MM.1S (cell line): ENCODE measurements around the gene USP24.

ENCODE experiments used
- DNase-seq: peaks from one replicate; pipeline ENCODE4 v3.0.0-alpha.2; 2015
- H2AFZ ChIP-seq: fragments of 300-600 bp; sonication (generic); 2 replicates; pipeline ENCODE4 v1.6.0; 2016; ENCODE audit warnings: antibody characterized with exemption, low read length
- H3F3A ChIP-seq: fragments of 300-600 bp; sonication (generic); 2 replicates; pipeline ENCODE4 v1.6.1; 2016; ENCODE audit warnings: mild to moderate bottlenecking, antibody characterized with exemption, low read length, moderate library complexity, mixed read lengths; ENCODE audit not compliant: insufficient read depth
- H3K27ac ChIP-seq: fragments of 300-600 bp; sonication (generic); 2 replicates; pipeline ENCODE4 v1.5.1; 2016; ENCODE audit warnings: mild to moderate bottlenecking, low read length
- H3K27me3 ChIP-seq: fragments of 300-600 bp; sonication (generic); replicated peaks from 2 replicates; pipeline ENCODE4 v1.6.0; 2016; ENCODE audit warnings: low read length; ENCODE audit not compliant: insufficient read depth
- H3K36me3 ChIP-seq: fragments of 300-600 bp; sonication (generic); replicated peaks from 2 replicates; pipeline ENCODE4 v1.6.1; 2016; ENCODE audit warnings: mild to moderate bottlenecking, low read length, mixed read lengths; ENCODE audit not compliant: insufficient read depth
- H3K4me1 ChIP-seq: fragments of 300-600 bp; sonication (generic); 2 replicates; pipeline ENCODE4 v1.6.1; 2016; ENCODE audit warnings: low read length, mixed read lengths
- H3K4me2 ChIP-seq: fragments of 300-600 bp; sonication (generic); 2 replicates; pipeline ENCODE4 v1.6.0; 2016; ENCODE audit warnings: low read depth, low read length
- H3K4me3 ChIP-seq: fragments of 300-600 bp; sonication (generic); 2 replicates; pipeline ENCODE4 v1.5.1; 2016; ENCODE audit warnings: low read length, mixed read lengths
- H3K79me2 ChIP-seq: fragments of 300-600 bp; sonication (generic); 2 replicates; pipeline ENCODE4 v1.6.1; 2016; ENCODE audit warnings: mixed run types, low read length, mixed read lengths
- H3K9ac ChIP-seq: fragments of 300-600 bp; sonication (generic); 2 replicates; pipeline ENCODE4 v1.6.1; 2016; ENCODE audit warnings: low read length, mixed read lengths
- H3K9me2 ChIP-seq: fragments of 300-600 bp; sonication (generic); replicated peaks from 2 replicates; pipeline ENCODE4 v1.6.1; 2016; ENCODE audit warnings: mild to moderate bottlenecking, low read length, mixed read lengths; ENCODE audit not compliant: insufficient read depth
- H3K9me3 ChIP-seq: fragments of 300-600 bp; sonication (generic); replicated peaks from 2 replicates; pipeline ENCODE4 v1.6.1; 2016; ENCODE audit warnings: mild to moderate bottlenecking, low read length, mixed read lengths; ENCODE audit not compliant: insufficient read depth
- H4K20me1 ChIP-seq: fragments of 300-600 bp; sonication (generic); 2 replicates; pipeline ENCODE4 v1.6.1; 2016; ENCODE audit warnings: mild to moderate bottlenecking, low read length, moderate library complexity, mixed read lengths; ENCODE audit not compliant: insufficient read depth
- EZH2 ChIP-seq: fragments of 300-600 bp; sonication (generic); optimal IDR thresholded peaks from 2 replicates; pipeline ENCODE3; 2017; ENCODE audit warnings: low read depth, mild to moderate bottlenecking, antibody characterized with exemption, low read length, mixed read lengths
- EZH2phosphoT487 ChIP-seq: fragments of 300-600 bp; sonication (generic); IDR thresholded peaks from 2 replicates; pipeline ENCODE4 v1.6.1; 2018; ENCODE audit warnings: antibody characterized with exemption, low read length
- TF ChIP-seq, protein P1 (sequence below): fragments of 300-600 bp; sonication (generic); IDR thresholded peaks from 2 replicates; pipeline ENCODE4 v1.5.1; 2016; ENCODE audit warnings: antibody characterized with exemption, low read length, mixed read lengths

The USP24 gene

DNA sequence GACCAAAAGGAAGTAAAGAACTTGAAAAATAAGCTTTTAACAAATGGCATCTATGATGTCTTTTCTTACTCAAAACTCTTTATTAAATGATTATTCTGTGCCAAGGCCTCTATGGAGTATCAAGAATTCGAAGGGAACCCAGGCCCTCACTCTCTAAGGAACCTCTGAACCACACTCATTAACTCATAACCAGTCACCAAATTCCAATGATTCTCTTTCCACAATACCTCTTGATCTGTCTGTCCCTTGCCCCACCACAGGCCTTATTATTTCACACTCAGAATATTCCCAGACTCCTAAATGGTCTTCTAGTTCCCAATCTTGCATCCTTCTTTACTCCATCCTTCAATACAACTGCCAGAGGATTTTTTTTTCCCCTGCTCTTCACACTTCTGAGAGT lies 138.8 kb downstream of the USP24 start:
- Histone ChIP-seq H3K9me3 (no peaks in the 10 kb centered on the region), H4K20me1 (no peaks in the 10 kb centered on the region), H3K4me3 (no peak overlapping the region), H3F3A (no peaks in the 10 kb centered on the region), H3K27me3 (no peaks in the 10 kb centered on the region), H3K9ac (no peak overlapping the region), H3K4me2 (no peak overlapping the region), H3K4me1 (no peaks in the 10 kb centered on the region), H2AFZ (no peak overlapping the region), H3K27ac (no peak overlapping the region), H3K79me2 (no peaks in the 10 kb centered on the region), H3K36me3 (no peaks in the 10 kb centered on the region), H3K9me2 (no peaks in the 10 kb centered on the region)
- no peak for DNase-seq
- TF ChIP-seq EZH2, result no peak

DNA sequence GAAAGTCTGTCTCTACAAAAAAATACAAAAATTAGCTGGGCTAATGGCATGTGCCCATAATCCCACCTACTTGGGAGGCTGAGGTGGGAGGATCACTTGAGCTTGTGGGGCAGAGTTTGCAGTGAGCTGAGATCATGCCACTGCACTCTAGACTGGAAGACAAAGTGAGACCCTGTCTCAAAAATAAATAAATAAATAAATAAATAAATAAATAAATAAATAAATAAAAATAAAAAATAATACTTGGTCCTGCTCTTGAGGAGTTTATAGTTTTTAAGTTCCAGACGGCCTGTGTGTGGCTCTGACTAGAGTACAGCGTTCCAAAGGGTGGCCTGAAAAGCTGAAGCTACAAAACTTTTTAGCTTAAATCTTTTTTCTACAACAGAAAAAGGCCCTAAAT lies 140.7 kb downstream of the USP24 start:
- no peak overlapping the region for H3K27ac ChIP-seq
- H3K4me1 ChIP-seq, result no peaks in the 10 kb centered on the region
- H3K9me3 ChIP-seq, result no peaks in the 10 kb centered on the region
- no peaks in the 10 kb centered on the region for H3K36me3 ChIP-seq
- H3K27me3 ChIP-seq, result no peaks in the 10 kb centered on the region
- H2AFZ ChIP-seq, result no peak overlapping the region
- no peak overlapping the region for H3K4me3 ChIP-seq
- no peaks in the 10 kb centered on the region for H3K79me2 ChIP-seq
- H3K4me2 ChIP-seq, result no peak overlapping the region
- no peaks in the 10 kb centered on the region for H3F3A ChIP-seq
- no peak for DNase-seq
- H3K9me2 ChIP-seq, result no peaks in the 10 kb centered on the region
- no peak for TF ChIP-seq EZH2
- TF ChIP-seq, protein P1, sequence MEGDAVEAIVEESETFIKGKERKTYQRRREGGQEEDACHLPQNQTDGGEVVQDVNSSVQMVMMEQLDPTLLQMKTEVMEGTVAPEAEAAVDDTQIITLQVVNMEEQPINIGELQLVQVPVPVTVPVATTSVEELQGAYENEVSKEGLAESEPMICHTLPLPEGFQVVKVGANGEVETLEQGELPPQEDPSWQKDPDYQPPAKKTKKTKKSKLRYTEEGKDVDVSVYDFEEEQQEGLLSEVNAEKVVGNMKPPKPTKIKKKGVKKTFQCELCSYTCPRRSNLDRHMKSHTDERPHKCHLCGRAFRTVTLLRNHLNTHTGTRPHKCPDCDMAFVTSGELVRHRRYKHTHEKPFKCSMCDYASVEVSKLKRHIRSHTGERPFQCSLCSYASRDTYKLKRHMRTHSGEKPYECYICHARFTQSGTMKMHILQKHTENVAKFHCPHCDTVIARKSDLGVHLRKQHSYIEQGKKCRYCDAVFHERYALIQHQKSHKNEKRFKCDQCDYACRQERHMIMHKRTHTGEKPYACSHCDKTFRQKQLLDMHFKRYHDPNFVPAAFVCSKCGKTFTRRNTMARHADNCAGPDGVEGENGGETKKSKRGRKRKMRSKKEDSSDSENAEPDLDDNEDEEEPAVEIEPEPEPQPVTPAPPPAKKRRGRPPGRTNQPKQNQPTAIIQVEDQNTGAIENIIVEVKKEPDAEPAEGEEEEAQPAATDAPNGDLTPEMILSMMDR, result no peak
- no peak for TF ChIP-seq EZH2phosphoT487
- H4K20me1 ChIP-seq, result no peaks in the 10 kb centered on the region
- no peak overlapping the region for H3K9ac ChIP-seq

DNA sequence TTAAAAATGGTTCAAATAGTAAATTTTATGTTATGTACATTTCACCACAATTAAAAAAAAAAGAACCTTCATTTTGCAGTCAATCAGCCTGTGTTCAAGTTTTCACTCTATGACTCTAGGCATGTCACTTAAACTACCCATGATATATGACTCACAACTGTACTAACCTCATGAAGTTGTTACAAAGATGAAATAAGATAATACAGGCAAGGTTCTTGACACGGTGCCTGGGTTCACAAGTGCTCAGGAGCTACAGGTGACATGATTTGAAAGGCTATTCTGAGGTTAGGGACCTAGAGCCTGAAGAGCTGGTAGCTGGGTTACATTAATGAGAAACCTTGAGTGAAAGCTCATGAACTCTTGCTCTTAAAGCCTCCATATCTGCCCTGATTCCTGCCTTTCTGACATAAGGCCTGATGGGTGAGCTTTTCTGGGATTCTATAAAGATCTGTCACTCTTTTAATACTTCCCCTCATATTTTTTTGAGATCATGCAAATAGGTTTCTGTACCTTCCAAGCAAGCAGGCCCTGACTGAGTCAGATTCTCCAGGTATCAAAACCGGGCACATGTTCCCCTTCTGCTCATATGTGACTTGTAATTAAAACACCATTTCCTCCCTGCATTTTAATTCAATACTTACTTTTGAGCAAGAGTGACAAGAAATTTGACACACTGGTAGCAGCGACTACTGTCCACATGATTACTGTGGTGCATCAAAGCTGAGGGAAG lies 141.8 kb downstream of the USP24 start:
- H3K4me3 ChIP-seq, result no peak overlapping the region
- H2AFZ ChIP-seq, result no peak overlapping the region
- H3K9me2 ChIP-seq, result no peaks in the 10 kb centered on the region
- H3K79me2 ChIP-seq, result no peaks in the 10 kb centered on the region
- TF ChIP-seq EZH2, result no peak
- TF ChIP-seq EZH2phosphoT487, result no peak
- TF ChIP-seq, protein P1, result no peak
- H3K4me1 ChIP-seq, result no peaks in the 10 kb centered on the region
- H3K9ac ChIP-seq, result no peak overlapping the region
- peaks cover 2% of the 10 kb centered on the region; the same call in 1 of the 2 replicates for H3K36me3 ChIP-seq
- H3K4me2 ChIP-seq, result no peak overlapping the region
- no peak overlapping the region for H3K27ac ChIP-seq
- no peaks in the 10 kb centered on the region for H3K9me3 ChIP-seq
- no peaks in the 10 kb centered on the region for H3F3A ChIP-seq
- H3K27me3 ChIP-seq, result no peaks in the 10 kb centered on the region
- H4K20me1 ChIP-seq, result no peaks in the 10 kb centered on the region
- no peak for DNase-seq

DNA sequence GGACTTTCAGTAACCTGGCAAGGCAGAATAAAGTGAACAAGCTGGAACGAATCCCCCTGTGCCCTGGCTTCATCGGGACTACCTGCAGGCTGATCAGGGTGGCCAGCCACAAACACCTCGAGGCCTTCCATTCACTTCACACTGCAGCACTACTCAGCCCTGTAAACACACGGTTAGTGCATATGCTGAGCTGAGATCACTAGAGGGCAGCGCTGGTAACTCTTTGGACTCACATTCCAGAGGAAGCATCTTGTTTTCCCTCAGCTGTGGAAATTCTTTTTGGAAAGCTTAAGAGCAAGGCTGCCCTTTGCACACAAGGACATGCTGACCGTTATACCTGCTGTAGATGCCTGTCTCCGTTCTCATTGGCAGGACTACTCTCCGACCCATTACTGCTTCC lies 143.7 kb downstream of the USP24 start:
- no peaks in the 10 kb centered on the region for H3K9me2 ChIP-seq
- H3K27ac ChIP-seq, result no peak overlapping the region
- no peak overlapping the region for H3K4me3 ChIP-seq
- no peak for TF ChIP-seq EZH2phosphoT487
- TF ChIP-seq EZH2, result no peak
- TF ChIP-seq, protein P1, result peak; percentile 33
- H3K27me3 ChIP-seq, result no peaks in the 10 kb centered on the region
- H3K4me2 ChIP-seq, result no peak overlapping the region
- no peaks in the 10 kb centered on the region for H3F3A ChIP-seq
- H3K4me1 ChIP-seq, result no peaks in the 10 kb centered on the region
- no peak overlapping the region for H3K9ac ChIP-seq
- peaks cover 3% of the 10 kb centered on the region; the same call in 1 of the 2 replicates for H3K36me3 ChIP-seq
- H3K9me3 ChIP-seq, result no peaks in the 10 kb centered on the region
- DNase-seq, result no peak
- H3K79me2 ChIP-seq, result no peaks in the 10 kb centered on the region
- H2AFZ ChIP-seq, result no peak overlapping the region
- H4K20me1 ChIP-seq, result no peaks in the 10 kb centered on the region
